RWPE2 (cell line): Measurements from ENCODE around the gene CD2AP.
A peak's percentile ranks its signal among the peaks of the same experiment; 100 is the strongest.

Source experiments
- ATAC-seq: fragments of 200-7000 bp; cut with Tn5 transposase; 3 replicates; pipeline ENCODE4 v1.9.1; 2021; ENCODE audit warnings: low read depth
- DNase-seq: peaks from one replicate; pipeline ENCODE4 v3.0.0-alpha.2; 2020; ENCODE audit warnings: low spot score
- H3K27ac ChIP-seq: fragments of 450-650 bp; 2 replicates; pipeline ENCODE4 v1.5.1; 2017; ENCODE audit warnings: mild to moderate bottlenecking; ENCODE audit not compliant: poor library complexity, severe bottlenecking
- H3K27me3 ChIP-seq: fragments of 250-450 bp; sonication (Bioruptor Pico); 2 replicates; pipeline ENCODE4 v1.5.1; 2021; ENCODE audit warnings: mild to moderate bottlenecking, moderate library complexity; ENCODE audit not compliant: insufficient read depth, poor library complexity, severe bottlenecking
- H3K36me3 ChIP-seq: fragments of 250-450 bp; sonication (Bioruptor Pico); 2 replicates; pipeline ENCODE4 v1.5.1; 2020; ENCODE audit warnings: low read depth, mild to moderate bottlenecking, moderate library complexity
- H3K4me1 ChIP-seq: fragments of 250-450 bp; sonication (Bioruptor Pico); 2 replicates; pipeline ENCODE4 v1.5.1; 2021; ENCODE audit warnings: mild to moderate bottlenecking, moderate library complexity; ENCODE audit not compliant: insufficient read depth, poor library complexity, severe bottlenecking
- H3K4me3 ChIP-seq: fragments of 250-450 bp; sonication (Bioruptor Pico); 2 replicates; pipeline ENCODE4 v1.5.1; 2021; ENCODE audit warnings: mild to moderate bottlenecking, moderate library complexity; ENCODE audit not compliant: severe bottlenecking
- H3K9me3 ChIP-seq: fragments of 250-450 bp; sonication (Bioruptor Pico); 2 replicates; pipeline ENCODE4 v1.5.1; 2021; ENCODE audit warnings: mild to moderate bottlenecking, moderate library complexity; ENCODE audit not compliant: severe bottlenecking
- CTCF ChIP-seq: fragments of 450-650 bp; IDR thresholded peaks from one replicate; pipeline ENCODE4 v1.5.1; 2017; ENCODE audit warnings: mild to moderate bottlenecking, moderate library complexity; ENCODE audit not compliant: poor library complexity, severe bottlenecking

The CD2AP gene

GRCh38 chr6:47630587-47630986 is 153.0 kb downstream of the CD2AP start:
- DNase-seq (no peak), ATAC-seq (no peak)
- no peak overlapping the region for H3K4me3 ChIP-seq
- no peak overlapping the region for H3K27ac ChIP-seq
- TF ChIP-seq CTCF, result no peak
- H3K4me1 ChIP-seq, result peaks cover 4% of the 10 kb centered on the region
- peaks cover 8% of the 10 kb centered on the region for H3K36me3 ChIP-seq
- H3K27me3 ChIP-seq, result no peaks in the 10 kb centered on the region
- no peaks in the 10 kb centered on the region for H3K9me3 ChIP-seq

- peak; percentile 84 for TF ChIP-seq CTCF
- no peak overlapping the region for H3K27ac ChIP-seq
- no peak for DNase-seq
- peak; percentile 43; the same call in 2 of the 3 replicates for ATAC-seq
- H3K9me3 ChIP-seq, result no peaks in the 10 kb centered on the region
- peaks cover 4% of the 10 kb centered on the region for H3K4me1 ChIP-seq
- H3K4me3 ChIP-seq, result no peak overlapping the region
- H3K36me3 ChIP-seq, result peaks cover 3% of the 10 kb centered on the region; the same call in 1 of the 2 replicates
- H3K27me3 ChIP-seq, result no peaks in the 10 kb centered on the region
Observed at GRCh38 chr6:47631269-47631772, 153.7 kb downstream of the CD2AP start.

- Histone ChIP-seq H3K9me3 (no peaks in the 10 kb centered on the region), H3K36me3 (no peaks in the 10 kb centered on the region), H3K27me3 (no peaks in the 10 kb centered on the region), H3K4me3 (no peak overlapping the region), H3K4me1 (peaks cover 1% of the 10 kb centered on the region), H3K27ac (no peak overlapping the region)
- TF ChIP-seq CTCF, result no peak
- DNase-seq (no peak), ATAC-seq (no peak)
Observed at GRCh38 chr6:47631797-47632196, 154.2 kb downstream of the CD2AP start.

GRCh38 chr6:47633141-47633540 is 155.6 kb downstream of the CD2AP start:
- ATAC-seq (peak; percentile 82), DNase-seq (no peak)
- Histone ChIP-seq H3K4me3 (no peak overlapping the region), H3K9me3 (no peaks in the 10 kb centered on the region), H3K36me3 (no peaks in the 10 kb centered on the region), H3K27me3 (no peaks in the 10 kb centered on the region), H3K4me1 (no peaks in the 10 kb centered on the region), H3K27ac (no peak overlapping the region)
- TF ChIP-seq CTCF, result peak; percentile 58

- no peak for DNase-seq
- TF ChIP-seq CTCF, result no peak
Observed at GRCh38 chr6:47634210-47635047, 156.8 kb downstream of the CD2AP start.

More at GRCh38 chr6:47634210-47635047, 156.8 kb downstream of the CD2AP start:
- Histone ChIP-seq H3K27me3 (no peaks in the 10 kb centered on the region), H3K27ac (no peak overlapping the region), H3K4me1 (no peaks in the 10 kb centered on the region), H3K36me3 (no peaks in the 10 kb centered on the region), H3K9me3 (no peaks in the 10 kb centered on the region), H3K4me3 (no peak overlapping the region)
- ATAC-seq, result no peak
